GM23248 (cell line): ENCODE results near the gene TLE4.

Experiments
- EZH2 ChIP-seq: fragments of 200-600 bp; sonication (generic); IDR thresholded peaks from 2 replicates; pipeline ENCODE4 v1.6.1; 2018; ENCODE audit warnings: antibody characterized with exemption, mild to moderate bottlenecking; ENCODE audit not compliant: insufficient read depth, poor library complexity, severe bottlenecking
- EZH2phosphoT487 ChIP-seq: fragments of 200-600 bp; sonication (generic); IDR thresholded peaks from 2 replicates; pipeline ENCODE4 v1.6.1; 2018; ENCODE audit warnings: antibody characterized with exemption, moderate library complexity, mild to moderate bottlenecking, low read depth; ENCODE audit not compliant: insufficient read depth

- TF ChIP-seq EZH2 (no peak), EZH2phosphoT487 (0 out of 2 replicates have a peak, but pooled peaks have one; percentile 30)
Observed at GRCh38 chr9:79685577-79685976, 113.8 kb downstream of the TLE4 start.
